HG03378 (cell line): ENCODE measurements around the gene PPFIBP2.

Source experiments
- ATAC-seq: cut with Tn5 transposase; IDR thresholded peaks from one replicate; pipeline ENCODE4 v1.9.1; 2021; ENCODE audit warnings: mild to moderate bottlenecking, moderate library complexity; ENCODE audit not compliant: unreplicated experiment

The PPFIBP2 gene

DNA sequence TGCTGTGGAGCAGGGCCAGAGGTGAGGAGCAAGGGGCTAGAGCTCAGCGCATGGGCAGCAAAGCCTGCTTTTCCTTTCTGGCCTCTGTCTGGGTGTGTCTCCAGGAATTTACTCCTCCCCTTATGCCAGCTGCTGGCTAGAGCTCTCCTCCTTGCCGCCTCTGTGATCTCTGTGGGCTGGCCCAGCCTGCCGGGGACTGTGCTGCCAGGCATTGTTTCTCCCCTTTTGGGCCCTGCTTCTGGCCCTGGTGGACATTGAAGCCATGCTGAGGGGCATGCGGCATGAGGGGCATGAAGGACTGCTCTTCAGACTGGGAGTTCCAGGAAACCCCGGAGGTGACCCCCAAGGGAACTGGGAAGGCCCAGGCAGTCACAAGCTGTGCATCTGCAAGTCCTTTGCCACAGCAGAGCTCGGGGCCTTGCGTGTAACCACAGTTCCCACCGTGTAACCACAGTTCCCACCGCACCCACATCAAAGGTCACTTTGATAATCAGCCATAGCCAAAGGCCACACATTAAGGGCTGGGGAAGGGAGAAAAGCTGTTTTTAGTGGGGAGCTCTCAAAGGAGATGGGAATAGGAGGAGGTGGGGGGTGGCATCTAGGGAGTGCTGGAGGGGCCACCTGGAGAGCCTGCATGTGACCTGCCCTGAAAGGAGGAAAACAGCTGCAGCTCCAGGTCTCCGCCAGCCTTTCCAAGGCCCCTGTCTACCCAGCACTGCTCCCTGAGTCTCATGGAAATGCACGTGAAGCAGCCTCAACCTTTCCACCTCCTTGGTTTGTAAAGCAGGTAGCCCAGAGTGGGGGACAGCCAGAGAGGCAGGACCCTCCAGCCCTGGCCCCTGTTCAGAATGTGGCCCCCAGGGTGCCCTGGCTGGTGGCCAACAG is 62.3 kb downstream of the PPFIBP2 start:
- no peak for ATAC-seq

DNA sequence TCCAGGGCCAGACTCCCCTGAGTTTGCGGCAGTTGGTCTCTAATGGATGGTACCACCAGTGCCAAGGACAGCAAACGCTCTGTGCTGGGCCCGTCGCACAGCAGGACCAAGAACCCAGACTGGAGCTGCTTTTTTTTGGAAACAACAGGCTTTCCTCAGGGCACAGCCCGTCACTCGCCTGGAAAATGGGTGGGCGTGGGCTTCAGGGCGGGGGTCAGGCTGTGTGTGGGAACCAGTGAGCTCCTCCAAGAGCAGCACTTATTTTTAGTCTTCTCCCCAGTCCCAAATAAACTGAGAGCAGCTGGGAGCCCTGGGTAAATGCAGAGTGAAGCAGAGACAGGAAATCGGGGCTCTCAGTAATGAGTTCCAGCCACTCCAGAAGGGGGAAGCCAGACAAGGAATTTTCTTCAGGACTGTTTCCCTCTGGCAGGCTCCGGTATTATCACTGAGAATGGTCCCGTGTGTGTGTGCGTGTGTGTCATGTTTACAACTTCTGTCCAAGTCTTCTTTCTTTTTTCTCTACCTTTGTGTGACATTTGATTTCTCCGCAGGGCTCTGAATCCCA is 63.0 kb downstream of the PPFIBP2 start:
- no peak for ATAC-seq

DNA sequence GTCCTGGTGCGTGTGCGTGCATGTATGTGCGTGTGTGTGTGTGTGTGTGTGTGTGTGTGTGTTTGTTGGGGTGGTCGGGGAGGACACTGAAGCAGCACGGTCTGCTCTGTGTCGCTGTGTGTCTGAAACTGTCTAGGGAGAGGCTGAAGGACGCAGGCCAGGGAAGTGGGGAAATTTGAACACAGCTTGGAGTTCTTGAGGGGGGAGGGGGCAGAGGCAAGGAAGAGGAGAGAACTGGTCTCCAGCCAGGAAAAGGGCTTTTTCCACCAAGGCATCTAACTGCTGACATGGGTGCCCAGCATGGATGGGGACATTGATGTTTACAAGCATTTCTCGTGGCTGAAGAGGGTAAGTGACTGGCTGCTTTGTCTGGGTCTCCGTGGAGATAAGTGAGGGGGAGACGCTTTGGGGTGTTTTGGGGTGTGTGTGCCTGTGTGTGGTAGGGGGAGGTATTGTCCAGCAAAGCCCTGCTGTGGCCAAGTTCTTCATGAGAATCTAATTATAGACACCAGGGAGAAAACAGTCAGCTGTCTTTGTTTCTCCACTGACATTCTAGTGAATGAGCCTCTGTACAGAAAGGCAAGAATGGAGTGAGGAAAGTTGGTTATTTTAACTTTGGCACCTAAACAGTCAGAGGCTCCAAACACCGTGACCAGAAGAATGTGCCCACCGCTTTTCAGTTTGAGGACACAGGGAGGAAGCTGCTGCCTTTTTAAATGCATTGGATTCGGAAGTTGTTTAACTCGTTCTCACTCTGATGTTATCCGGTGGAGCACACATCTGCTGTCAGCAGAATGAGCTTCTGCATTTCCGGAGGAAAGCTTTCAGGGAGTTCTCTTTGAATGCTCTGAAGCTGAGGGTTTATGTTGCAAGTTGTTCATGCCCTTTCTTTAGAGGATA is 63.7 kb downstream of the PPFIBP2 start:
- no peak for ATAC-seq

DNA sequence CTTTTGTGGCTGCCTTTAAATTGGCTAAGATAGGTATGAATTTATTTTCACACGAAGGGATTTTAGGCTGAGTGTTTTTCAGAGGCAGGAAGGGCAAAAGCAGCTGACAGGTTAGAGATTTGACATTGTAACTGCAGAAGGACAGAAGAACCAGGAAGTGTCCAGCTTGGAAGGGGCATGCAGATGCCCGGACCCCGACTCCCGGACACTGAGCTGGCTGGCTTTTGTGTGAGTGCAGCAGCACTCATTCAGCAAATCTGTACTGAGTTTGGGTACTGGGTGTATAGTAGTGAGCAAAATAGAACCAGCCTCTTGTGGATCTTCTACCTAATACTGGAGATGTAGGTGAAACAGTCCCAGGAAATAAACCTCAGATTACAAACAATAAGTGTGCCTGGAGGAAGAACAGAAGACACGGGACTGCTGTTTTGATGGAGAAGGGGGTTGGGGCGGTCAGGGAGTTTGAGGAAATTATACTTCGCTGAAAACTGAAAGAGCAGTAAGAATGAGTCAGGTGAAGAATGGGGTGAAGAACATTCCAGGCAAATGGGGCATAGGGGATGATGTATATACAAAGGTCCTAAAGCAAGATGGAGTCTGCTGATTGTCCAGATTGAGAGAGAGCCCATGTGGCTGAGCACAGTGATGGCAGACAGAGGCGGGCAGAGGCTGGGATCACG is 64.6 kb downstream of the PPFIBP2 start:
- ATAC-seq = no peak

DNA sequence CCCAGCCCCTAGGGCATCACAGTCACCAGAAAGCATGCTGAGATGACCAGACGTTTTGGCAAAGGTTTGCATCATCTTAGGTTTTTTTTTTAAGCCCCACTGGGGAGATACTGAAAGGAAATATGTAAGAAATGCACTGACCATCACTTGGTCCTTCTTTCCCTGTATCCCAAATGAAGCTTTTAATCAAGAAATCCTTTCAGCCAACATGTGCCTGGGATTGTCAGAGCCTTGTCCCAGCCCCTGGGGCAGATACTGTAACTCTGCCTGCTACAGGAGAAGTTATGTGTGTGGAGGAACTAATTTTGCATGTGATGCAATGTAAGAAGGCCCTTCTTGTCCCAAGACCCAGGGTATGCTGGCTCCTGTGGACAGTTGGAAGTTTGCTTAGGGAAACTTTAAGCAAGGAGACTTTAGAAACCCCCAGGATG is 65.6 kb downstream of the PPFIBP2 start:
- ATAC-seq = no peak

DNA sequence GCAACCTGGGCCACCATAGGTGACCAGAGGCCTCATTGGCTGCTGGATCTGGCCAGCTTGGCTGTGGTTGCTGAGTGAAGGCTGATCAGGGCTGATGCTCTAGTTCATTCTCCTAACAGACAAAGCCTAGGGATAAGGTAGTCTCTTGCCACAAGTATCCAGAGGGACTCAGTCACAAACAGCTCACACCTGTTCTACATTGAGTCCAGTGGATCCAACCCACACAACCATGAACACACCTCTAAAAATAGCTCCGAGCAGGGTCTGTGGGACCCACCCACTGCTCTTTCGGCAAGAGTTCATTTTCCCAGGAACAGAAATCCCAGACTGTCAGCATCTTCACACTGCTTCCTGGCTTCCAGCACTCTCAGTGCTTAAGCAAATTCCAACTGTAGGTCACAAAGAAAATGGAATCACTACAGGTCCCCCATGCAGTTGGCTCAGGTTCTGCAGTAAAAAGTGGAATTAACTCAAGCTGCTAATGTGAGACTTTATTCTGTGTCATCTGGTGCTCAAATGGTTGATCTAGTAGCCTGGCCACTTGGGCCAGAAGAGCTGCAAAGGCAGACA is 67.3 kb downstream of the PPFIBP2 start:
- ATAC-seq = no peak

DNA sequence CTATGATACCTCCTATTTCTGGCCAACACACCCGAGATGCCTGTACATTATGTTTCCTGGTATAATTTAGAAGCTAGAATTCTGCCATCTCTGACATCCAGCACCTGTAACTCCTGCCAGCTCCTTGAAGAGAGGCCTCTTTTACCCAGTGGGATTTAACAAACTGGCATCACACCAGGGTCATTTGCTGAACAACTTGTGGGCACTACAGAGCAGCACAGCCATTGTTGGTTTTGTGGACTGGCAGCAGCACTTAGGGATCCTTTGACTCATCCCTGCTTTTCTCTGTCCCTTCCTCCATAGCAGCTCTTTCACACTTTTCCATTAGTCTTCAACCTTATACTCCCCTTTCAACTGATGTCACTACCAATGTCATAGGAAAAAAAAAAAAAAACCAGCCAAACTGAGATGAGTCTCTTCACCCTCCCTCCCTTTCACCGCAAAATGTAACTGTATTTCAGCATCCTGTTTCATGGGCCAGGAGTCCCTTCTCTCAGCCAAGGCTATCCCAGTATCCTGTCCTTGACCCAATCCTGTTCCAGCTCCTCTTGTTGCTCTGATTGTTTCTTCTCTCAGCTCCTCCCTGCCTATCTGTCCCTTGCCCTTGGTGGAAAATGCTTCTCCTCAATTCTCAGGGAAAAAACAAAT is 68.7 kb downstream of the PPFIBP2 start:
- no peak for ATAC-seq

DNA sequence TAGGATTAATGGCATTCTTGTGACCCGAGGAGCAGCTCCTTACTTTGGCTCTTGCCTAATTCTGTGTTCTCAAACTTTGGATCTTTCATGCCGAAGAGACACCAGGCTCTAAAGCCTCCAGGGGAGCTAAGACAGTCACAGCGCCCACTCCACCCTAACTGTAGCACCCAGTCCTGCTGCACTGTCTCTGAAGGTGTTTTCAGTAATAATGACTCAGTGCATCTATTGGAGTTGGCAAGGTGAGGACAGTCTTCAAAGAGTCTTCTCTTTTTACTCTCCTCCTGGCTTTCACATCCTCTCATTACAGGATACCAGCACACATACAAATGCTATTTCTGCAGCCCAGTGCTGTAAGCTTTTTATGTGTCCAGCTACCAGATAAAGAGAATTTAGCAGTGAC is 69.4 kb downstream of the PPFIBP2 start:
- ATAC-seq = no peak

DNA sequence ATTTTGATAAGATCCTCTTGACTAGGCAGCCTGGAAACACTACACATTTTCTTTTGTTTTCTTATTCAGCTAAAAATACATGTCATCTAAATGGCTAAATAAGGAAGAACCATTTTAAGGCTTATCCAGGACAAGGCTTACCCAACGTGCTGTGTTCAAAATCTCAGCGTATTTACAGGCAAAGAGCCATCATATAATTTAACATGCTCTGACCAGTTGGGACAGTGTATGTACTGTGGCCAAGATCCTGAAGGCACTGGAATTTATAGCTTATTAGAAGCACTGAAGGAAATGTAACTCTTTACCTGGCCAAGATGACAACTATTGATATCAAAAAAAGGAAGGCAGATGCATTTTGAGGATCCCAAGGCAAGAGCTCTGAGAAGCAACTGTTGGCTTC is 71.1 kb downstream of the PPFIBP2 start:
- ATAC-seq = no peak

DNA sequence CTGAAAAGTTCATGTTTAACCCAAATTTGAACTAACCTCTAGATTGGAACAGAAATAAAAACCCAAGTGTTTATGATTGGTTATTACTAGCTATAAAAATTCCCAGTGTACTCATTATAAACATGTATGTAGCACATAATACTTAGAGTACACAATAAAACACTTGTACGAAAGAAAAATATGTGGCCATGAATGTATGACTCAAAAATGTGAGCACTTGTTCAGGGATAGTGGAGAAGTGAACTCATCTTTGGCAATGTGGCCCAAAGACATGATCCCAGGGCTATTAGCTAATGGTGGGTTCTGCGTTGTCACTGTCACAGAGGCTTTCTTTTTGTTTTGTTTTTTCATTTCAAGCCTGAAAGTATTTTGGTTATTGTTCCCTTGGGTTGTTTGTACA is 72.0 kb downstream of the PPFIBP2 start:
- no peak for ATAC-seq

DNA sequence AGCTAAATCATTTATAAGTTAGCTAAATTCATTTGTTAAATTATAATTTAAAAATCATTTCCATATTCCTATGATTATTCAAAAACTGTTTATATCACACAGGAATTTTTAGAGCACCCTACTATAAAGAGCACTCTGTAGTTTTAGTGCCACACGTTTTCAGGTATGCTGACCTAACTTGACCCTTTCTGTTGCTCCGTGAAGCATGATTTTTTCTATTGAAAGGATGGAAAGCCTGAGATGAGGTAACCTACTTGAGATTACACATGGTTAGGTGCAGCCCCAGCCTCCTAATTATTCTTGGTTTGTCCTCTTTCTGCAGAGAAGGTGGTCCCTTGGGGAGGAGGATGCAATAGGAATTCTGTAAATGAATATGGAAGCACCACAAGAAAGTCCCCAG is 72.6 kb downstream of the PPFIBP2 start:
- no peak for ATAC-seq

DNA sequence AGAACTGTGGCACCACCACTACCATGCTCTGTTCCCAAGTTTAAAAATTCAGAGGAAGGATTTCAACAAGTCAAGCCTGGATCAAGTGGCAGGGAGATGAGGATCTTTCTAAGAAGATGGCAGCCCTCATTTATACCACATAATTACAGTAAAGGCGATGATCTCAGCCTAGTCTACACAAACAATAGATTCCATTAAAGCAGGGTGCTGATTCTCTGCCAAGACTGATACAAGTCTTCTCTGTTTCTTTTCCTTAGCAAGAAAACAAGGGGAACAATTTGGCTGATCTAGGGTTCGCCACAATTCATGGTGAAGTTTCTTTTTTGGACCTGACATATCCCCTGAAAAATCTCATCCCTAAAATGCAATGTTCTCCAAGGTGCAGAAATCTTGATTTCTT is 73.9 kb downstream of the PPFIBP2 start:
- no peak for ATAC-seq

DNA sequence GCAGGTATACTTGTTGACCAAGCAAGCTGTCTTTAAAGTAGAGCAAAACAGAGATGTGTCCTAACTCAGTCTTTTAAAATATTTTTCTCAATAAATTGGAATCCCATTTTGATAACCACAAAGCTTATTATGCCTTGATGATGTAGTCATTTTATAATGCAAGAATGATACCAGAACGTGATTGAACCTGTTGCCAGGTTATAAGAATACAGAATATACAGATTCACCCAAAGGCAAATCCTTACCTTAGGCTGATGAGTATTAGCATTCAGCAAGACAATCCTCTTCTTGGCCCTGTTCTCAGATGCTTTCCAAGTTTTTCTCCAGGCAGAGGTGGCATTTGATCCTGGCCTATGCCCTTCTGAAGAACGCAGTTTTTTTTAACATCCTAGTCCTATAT is 76.1 kb downstream of the PPFIBP2 start:
- no peak for ATAC-seq

DNA sequence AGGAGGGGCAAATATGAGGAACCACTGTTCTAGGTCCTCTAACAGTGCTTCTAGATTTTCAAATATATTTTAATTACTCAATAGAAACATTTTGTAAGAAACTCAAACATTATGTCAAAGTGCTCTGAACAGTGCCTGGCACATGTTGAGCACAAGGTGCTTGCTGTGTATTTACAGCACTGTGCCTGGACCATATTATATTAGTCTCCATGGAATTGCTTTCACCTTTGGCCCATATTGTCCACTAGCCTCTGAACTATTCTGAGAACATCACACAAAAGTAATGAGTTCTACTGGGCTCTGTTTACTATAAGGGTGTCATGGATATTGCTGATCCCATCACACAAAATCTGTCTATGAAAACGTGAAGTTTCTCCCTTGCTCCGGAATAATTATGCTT is 76.7 kb downstream of the PPFIBP2 start:
- no peak for ATAC-seq

DNA sequence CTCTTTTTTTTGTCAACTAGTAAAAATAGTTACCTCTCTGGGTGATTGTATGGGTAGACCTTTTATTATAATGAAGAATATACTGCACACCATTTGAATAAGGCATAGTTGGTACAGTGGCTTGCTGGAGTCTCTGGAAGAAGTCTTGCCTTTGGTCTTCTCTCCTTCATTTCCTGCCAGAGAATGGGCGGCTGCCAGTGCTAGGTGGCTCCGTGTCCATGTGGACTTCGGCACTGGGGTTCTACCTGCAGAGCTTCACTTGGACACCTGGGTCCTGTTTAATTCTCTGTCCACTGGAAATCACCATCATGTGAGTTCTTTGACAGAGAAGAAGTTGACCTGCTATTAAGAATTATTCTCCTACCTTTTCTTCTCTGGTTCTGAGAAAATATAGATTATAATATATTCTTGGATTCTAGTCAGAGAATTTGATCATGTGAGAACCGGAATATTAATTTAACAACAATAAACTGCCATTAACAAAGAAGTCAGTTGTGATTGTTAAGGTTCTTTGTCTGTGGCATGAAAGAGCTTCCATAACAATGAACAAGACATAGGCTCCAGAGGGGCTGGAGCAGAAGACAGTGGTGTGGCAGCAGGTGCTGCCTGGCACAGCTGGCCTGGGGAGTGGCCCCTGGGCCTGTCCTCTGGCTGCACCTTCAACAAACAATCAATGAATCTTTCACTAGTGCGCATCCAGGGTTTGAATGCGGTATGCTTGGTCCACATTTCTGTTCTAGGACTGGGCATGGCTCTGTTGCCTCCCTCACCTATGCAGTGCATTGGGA is 77.5 kb downstream of the PPFIBP2 start:
- ATAC-seq = no peak

DNA sequence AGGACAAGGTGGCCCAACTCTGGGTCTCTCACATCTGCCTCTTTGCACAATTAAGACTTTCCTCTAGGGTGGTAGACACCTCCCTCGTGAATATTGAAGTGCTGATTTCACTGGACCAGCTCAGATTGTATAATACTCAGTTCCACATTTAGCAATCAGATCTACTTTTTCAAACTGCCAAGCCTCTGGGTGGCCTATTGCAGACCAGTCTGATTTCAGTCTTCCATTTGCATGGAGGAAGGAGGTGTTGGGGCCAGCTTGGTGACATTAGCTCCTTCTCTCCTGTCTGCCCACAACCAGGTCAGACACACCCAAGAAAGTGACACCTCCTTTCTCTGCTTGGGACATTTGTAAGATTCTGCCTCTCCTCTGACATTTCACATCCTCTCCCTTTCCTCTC is 78.2 kb downstream of the PPFIBP2 start:
- peak; percentile 61 for ATAC-seq

DNA sequence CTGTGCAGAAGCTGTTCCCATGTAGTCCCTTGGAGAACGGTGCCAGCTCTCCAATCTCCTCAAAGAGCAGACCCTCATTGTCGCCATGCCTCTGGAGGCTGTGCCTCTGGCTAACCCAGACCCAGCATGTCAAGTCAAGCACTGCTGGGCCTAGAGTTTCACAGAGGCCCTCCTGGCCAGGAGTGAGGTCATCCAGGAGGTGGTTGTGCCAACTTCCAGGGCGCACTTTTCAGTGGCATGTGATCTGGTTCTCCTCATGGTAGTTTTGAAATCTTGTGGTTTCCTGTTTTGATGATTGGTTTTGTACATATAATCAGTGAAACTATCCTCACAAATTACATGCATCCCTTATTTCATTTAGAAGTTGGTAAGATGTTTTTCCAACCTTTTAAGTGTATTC is 78.9 kb downstream of the PPFIBP2 start:
- no peak for ATAC-seq

DNA sequence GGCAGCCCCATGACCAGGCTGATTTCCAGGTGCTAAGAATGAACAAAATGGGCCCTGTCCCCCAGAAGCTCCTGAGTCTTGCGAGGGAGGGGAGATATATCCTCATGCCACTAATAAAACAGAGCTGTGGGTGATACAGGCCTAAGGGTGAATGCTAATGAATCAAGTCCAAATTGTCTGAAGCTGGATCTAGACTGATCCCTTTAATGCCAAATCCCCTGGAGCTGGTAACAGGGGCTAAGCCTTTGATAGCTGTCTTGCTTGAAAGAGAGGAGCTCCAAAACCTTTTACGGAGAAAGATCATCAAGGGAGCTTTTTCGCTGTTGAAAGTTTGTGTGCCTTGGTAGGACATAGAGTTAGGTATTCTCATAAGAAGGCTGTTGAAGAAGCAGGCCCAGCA is 79.7 kb downstream of the PPFIBP2 start:
- no peak for ATAC-seq
